AG09309 (cell line): ENCODE results near the gene ADSS1.

Source experiments
- DNase-seq: peaks from one replicate; pipeline ENCODE4 v3.0.0-alpha.2; 2010; ENCODE audit warnings: low read depth
- H3K4me3 ChIP-seq: 2 replicates; pipeline ENCODE4 v1.5.1; 2011; ENCODE audit warnings: mild to moderate bottlenecking, low read depth, low read length, moderate library complexity; ENCODE audit not compliant: control insufficient read depth
- CTCF ChIP-seq: IDR thresholded peaks from 2 replicates; pipeline ENCODE4 v1.5.1; 2011; ENCODE audit warnings: mild to moderate bottlenecking, low read depth, low read length, inconsistent platforms; ENCODE audit not compliant: insufficient read depth, control insufficient read depth; ENCODE audit errors: missing control alignments

ADSS1 gene

GRCh38 chr14:104687601-104688504 is 36.2 kb upstream of the ADSS1 start:
- H3K4me3 ChIP-seq: no peak overlapping the region
- DNase-seq: no peak

GRCh38 chr14:104688505-104689108 is 35.4 kb upstream of the ADSS1 start:
- no peak for DNase-seq
- TF ChIP-seq CTCF: no peak
- H3K4me3 ChIP-seq: peak overlapping the region; percentile 57

More at GRCh38 chr14:104687601-104688504, 36.2 kb upstream of the ADSS1 start:
- no peak for TF ChIP-seq CTCF

- H3K4me3 ChIP-seq: peak within 1 kb of the TSS; percentile 68
- no peak for TF ChIP-seq CTCF
- no peak for DNase-seq
These were observed 34.7 kb upstream of the ADSS1 start, which contains the start of gene INF2 for GRCh38 chr14:104689109-104689880. TSS of gene INF2 (plus strand) at chr14:104689618. CDS start at chr14:104701366, 11,748 bp downstream.

GRCh38 chr14:104689881-104690711 is 33.9 kb upstream of the ADSS1 start:
- TF ChIP-seq CTCF: no peak
- DNase-seq: no peak
- peak overlapping the region; percentile 68 for H3K4me3 ChIP-seq

GRCh38 chr14:104690861-104691455 is 33.1 kb upstream of the ADSS1 start:
- no peak for DNase-seq
- TF ChIP-seq CTCF: no peak
- H3K4me3 ChIP-seq: peak overlapping the region; percentile 68
